Smooth muscle cell (in vitro differentiated cells): ENCODE results near the gene NOC2L. TPM values are rescaled to one million over a fixed set of nuclear protein-coding genes. Genes with fewer than 3 reads are reported as not detected.

ENCODE experiments used
- DNase-seq: peaks from one replicate; lab custom pipeline; 2025; ENCODE audit not compliant: unreplicated experiment; lab: John Stamatoyannopoulos, UW
- H2AFZ ChIP-seq: fragments of 200-600 bp; sonication (generic); 2 replicates; pipeline ENCODE4 v1.6.0; 2016; ENCODE audit warnings: antibody characterized with exemption, low read depth, mild to moderate bottlenecking
- H3F3A ChIP-seq: fragments of 200-600 bp; sonication (generic); 2 replicates; pipeline ENCODE4 v1.6.0; 2017; ENCODE audit warnings: antibody characterized with exemption, low read depth
- H3K27ac ChIP-seq: fragments of 200-600 bp; sonication (generic); 2 replicates; pipeline ENCODE4 v1.5.1; 2016; ENCODE audit warnings: low read depth, mild to moderate bottlenecking
- H3K27me3 ChIP-seq: fragments of 200-600 bp; sonication (generic); 2 replicates; pipeline ENCODE4 v1.6.1; 2016; ENCODE audit warnings: low read depth, mild to moderate bottlenecking
- H3K36me3 ChIP-seq: fragments of 200-600 bp; sonication (generic); 2 replicates; pipeline ENCODE4 v1.5.1; 2016; ENCODE audit warnings: low read depth
- H3K4me1 ChIP-seq: fragments of 200-600 bp; sonication (generic); 2 replicates; pipeline ENCODE4 v1.5.1; 2016; ENCODE audit warnings: low read depth
- H3K4me2 ChIP-seq: fragments of 200-600 bp; sonication (generic); 2 replicates; pipeline ENCODE4 v1.6.0; 2016; ENCODE audit warnings: mild to moderate bottlenecking
- H3K4me3 ChIP-seq: fragments of 200-600 bp; sonication (generic); 2 replicates; pipeline ENCODE4 v1.5.1; 2016; ENCODE audit warnings: mild to moderate bottlenecking
- H3K79me2 ChIP-seq: fragments of 200-600 bp; sonication (generic); 2 replicates; pipeline ENCODE4 v1.6.0; 2016; ENCODE audit warnings: low read depth, mild to moderate bottlenecking
- H3K9ac ChIP-seq: fragments of 200-600 bp; sonication (generic); 2 replicates; pipeline ENCODE4 v1.6.0; 2016; ENCODE audit warnings: low read depth
- H3K9me3 ChIP-seq: fragments of 200-600 bp; sonication (generic); replicated peaks from 2 replicates; pipeline ENCODE4 v1.5.1; 2016; ENCODE audit warnings: low read depth
- H4K20me1 ChIP-seq: fragments of 200-600 bp; sonication (generic); 2 replicates; pipeline ENCODE4 v1.6.0; 2016; ENCODE audit warnings: low read depth
- WGBS: methylation state at CpG from one replicate; pipeline ENCODE4 v1.1.7; 2016; ENCODE audit warnings: low lambda C conversion rate; 5-methylcytosine and 5-hydroxymethylcytosine counted together
- polyA plus RNA-seq: library from polyadenylated mRNA; unstranded; fragments of >200 nt; fragmentation: Nextera tagmentation; extraction: Ambion mirVana; gene quantifications from 2 replicates; pipeline ENCODE4 v1.2.1, GENCODE V29; 2016
- total RNA-seq: library from RNA; depleted of rRNA; stranded (reverse); fragments of >200 nt; gene quantifications from 2 replicates; pipeline ENCODE4 v1.2.3, GENCODE V29; 2014
- TF ChIP-seq, protein P1 (sequence below): fragments of 200-600 bp; sonication (generic); IDR thresholded peaks from 2 replicates; pipeline ENCODE4 v1.5.1; 2017; ENCODE audit warnings: borderline replicate concordance, mild to moderate bottlenecking, antibody characterized with exemption; ENCODE audit not compliant: insufficient read depth, poor library complexity, severe bottlenecking

Gene NOC2L
- total and polyA plus RNA-seq, 2 experiments from 2014 or later: 38.9 to 64.0 TPM

DNA sequence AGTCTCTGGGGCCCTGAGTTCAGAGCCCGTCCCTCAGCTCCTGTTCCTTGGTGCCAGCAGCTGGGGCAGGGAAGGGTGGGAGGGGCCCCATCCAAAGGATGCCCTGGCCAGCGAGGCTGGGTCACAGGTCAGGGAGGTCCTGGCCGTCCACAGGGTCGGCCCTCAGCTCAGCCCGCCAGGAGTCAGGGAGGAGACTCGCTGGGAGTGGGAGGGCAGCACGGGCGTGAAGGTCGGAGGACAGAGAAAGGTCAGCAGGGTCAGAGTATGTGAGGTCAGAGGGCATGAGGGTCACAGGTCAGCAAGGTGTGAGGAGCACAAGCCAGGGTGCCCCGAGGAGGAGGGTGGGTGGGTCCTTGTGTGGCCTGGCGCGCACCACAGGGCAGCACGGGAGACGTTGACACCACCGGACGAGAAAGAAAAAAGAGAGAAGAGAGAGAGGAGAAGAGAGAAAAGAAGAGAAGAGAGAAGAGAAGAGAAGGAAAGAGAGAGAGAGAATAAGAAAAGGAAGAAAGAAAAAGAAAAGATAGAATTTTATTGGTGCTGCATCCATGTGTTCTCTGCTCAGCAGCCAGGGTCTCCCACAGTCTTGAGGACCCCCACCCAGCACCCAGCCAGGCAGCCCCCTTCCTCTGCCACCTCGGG lies 15.8 kb upstream of the NOC2L start:
- Histone ChIP-seq H3K79me2 (no peaks in the 10 kb centered on the region), H3K27ac (no peak overlapping the region), H3K27me3 (peaks cover 9% of the 10 kb centered on the region), H3K9ac (no peak overlapping the region), H3K4me2 (no peak overlapping the region), H3K9me3 (no peaks in the 10 kb centered on the region), H3K36me3 (no peaks in the 10 kb centered on the region), H4K20me1 (no peaks in the 10 kb centered on the region), H3F3A (no peaks in the 10 kb centered on the region), H3K4me1 (no peaks in the 10 kb centered on the region), H2AFZ (no peak overlapping the region), H3K4me3 (no peak overlapping the region)
- TF ChIP-seq, protein P1, sequence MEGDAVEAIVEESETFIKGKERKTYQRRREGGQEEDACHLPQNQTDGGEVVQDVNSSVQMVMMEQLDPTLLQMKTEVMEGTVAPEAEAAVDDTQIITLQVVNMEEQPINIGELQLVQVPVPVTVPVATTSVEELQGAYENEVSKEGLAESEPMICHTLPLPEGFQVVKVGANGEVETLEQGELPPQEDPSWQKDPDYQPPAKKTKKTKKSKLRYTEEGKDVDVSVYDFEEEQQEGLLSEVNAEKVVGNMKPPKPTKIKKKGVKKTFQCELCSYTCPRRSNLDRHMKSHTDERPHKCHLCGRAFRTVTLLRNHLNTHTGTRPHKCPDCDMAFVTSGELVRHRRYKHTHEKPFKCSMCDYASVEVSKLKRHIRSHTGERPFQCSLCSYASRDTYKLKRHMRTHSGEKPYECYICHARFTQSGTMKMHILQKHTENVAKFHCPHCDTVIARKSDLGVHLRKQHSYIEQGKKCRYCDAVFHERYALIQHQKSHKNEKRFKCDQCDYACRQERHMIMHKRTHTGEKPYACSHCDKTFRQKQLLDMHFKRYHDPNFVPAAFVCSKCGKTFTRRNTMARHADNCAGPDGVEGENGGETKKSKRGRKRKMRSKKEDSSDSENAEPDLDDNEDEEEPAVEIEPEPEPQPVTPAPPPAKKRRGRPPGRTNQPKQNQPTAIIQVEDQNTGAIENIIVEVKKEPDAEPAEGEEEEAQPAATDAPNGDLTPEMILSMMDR: no peak
- DNase-seq: no peak
- WGBS: 88% methylated on average over 15 of the region's 17 CpGs

- DNase-seq: no peak
- Histone ChIP-seq H3F3A (no peaks in the 10 kb centered on the region), H4K20me1 (no peaks in the 10 kb centered on the region), H3K27me3 (peaks cover 9% of the 10 kb centered on the region), H3K79me2 (no peaks in the 10 kb centered on the region), H3K4me3 (no peak overlapping the region), H3K36me3 (no peaks in the 10 kb centered on the region), H2AFZ (no peak overlapping the region), H3K27ac (no peak overlapping the region), H3K9ac (no peak overlapping the region), H3K9me3 (no peaks in the 10 kb centered on the region), H3K4me2 (no peak overlapping the region), H3K4me1 (no peaks in the 10 kb centered on the region)
- TF ChIP-seq, protein P1: no peak
- 97% methylated on average over 11 of the region's 11 CpGs for WGBS
Measured at GRCh38 chr1:974293-974640, 15.2 kb upstream of the NOC2L start.

DNA sequence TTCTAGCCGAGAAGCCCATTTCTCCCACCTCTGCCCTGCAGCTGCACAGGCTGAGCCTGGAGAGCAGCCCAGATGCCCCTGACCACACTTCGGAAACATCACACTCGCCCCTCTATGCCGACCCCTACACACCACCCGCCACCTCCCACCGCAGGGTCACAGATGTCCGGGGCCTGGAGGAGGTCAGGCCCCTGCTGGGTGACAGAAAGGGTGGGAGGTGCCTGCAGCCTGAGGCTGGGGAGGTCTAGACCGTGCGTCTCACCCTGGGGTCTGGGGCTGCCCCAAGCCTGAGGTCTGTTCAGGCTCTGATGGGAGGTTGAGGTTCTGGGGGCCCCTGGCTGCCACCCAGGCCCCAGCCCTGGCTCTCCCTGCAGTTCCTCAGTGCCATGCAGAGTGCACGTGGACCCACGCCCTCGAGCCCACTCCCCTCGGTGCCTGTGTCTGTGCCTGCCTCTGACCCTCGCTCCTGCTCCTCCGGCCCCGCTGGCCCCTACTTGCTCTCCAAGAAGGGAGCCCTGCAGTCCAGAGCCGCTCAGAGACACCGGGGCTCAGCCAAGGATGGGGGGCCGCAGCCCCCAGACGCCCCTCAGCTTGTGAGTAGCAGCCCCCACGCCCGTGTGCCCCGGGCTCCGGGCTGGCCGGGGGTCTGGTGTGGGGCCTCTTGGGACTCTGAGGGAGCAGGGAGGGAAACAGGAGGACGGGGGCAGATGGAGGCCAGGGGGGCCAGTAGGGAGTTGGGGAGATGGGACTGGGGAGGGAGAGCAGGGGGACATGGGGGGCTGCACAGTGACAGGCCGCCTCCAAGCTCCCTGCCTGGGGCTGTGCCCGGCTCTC lies 14.6 kb upstream of the NOC2L start:
- Histone ChIP-seq H3F3A (no peaks in the 10 kb centered on the region), H3K4me3 (no peak overlapping the region), H3K9ac (no peak overlapping the region), H3K36me3 (no peaks in the 10 kb centered on the region), H2AFZ (no peak overlapping the region), H3K27me3 (peaks cover 9% of the 10 kb centered on the region), H3K4me2 (no peak overlapping the region), H3K9me3 (no peaks in the 10 kb centered on the region), H3K4me1 (no peaks in the 10 kb centered on the region), H3K27ac (no peak overlapping the region), H4K20me1 (no peaks in the 10 kb centered on the region), H3K79me2 (no peaks in the 10 kb centered on the region)
- TF ChIP-seq, protein P1: no peak
- DNase-seq: no peak
- WGBS: 91% methylated on average over 27 of the region's 28 CpGs
